Measurements from ENCODE around the gene PLCG2.

- no peak for TF ChIP-seq CTCF (IDR thresholded peaks at IDR 0.05)
- no peak for TF ChIP-seq ZFX (IDR thresholded peaks at IDR 0.05; ENCODE audit: borderline replicate concordance)
Measured at GRCh38 chr16:81987706-81988105, 208.6 kb downstream of the PLCG2 start.
